ENCODE measurements around the gene RBM11.

DNA sequence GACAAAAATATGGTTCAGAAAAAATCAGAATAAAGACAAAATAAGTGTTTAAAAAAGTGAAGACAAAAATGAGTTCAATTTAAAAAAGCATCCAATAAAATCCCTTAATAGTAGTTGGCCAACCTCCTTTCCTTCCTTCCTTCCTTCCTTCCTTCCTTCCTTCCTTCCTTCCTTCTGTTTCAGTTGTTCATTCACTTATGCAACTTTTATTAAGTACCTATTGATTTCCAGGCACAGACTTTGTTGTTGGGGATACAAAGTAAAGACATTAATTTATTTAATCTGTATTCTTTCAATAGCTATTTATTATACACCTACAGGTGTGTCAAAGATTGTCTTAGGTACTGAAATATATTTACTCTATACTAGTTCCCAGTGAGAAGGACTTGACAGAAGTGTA, 2.8 kb upstream of the RBM11 start:
- no peak for TF ChIP-seq CTCF (conservative IDR thresholded peaks at IDR 0.05; ENCODE audit: low read length)
- TF ChIP-seq EZH2phosphoT487 (IDR thresholded peaks at IDR 0.05; ENCODE audit: borderline replicate concordance, low read depth, low read length): no peak
